NCI-H1092 treated with DMSO at 0.1 percent for 48 hours (cell line): ENCODE data around the gene ERGIC1.
A peak's percentile ranks its signal among the peaks of the same experiment; 100 is the strongest.

Experiments used
- DNase-seq: peaks from one replicate; lab custom pipeline; 2025; lab: John Stamatoyannopoulos, UW

Gene ERGIC1

GRCh38 chr5:172921906-172922305 is 87.9 kb downstream of the ERGIC1 start:
- no peak for DNase-seq

- DNase-seq, result no peak
These were observed 89.5 kb downstream of the ERGIC1 start for GRCh38 chr5:172923539-172923938.

GRCh38 chr5:172925336-172925948 is 91.4 kb downstream of the ERGIC1 start:
- no peak for DNase-seq

GRCh38 chr5:172926008-172926523 is 92.0 kb downstream of the ERGIC1 start:
- no peak for DNase-seq

GRCh38 chr5:172926796-172927195 is 92.7 kb downstream of the ERGIC1 start:
- no peak for DNase-seq

GRCh38 chr5:172929371-172929838 is 95.4 kb downstream of the ERGIC1 start:
- no peak for DNase-seq

- DNase-seq, result no peak
These were observed 97.0 kb downstream of the ERGIC1 start for GRCh38 chr5:172931001-172931536.

- DNase-seq, result peak; percentile 10
These were observed 98.4 kb downstream of the ERGIC1 start for GRCh38 chr5:172932313-172933017.

GRCh38 chr5:172933238-172933637 is 99.2 kb downstream of the ERGIC1 start:
- DNase-seq, result no peak

- no peak for DNase-seq
These were observed 101.0 kb downstream of the ERGIC1 start for GRCh38 chr5:172935096-172935495.

- DNase-seq, result no peak
These were observed 102.3 kb downstream of the ERGIC1 start for GRCh38 chr5:172936401-172936800.

GRCh38 chr5:172939071-172939470 is 105.0 kb downstream of the ERGIC1 start:
- no peak for DNase-seq

- peak; percentile 12 for DNase-seq
These were observed 105.7 kb downstream of the ERGIC1 start for GRCh38 chr5:172939611-172940267.

- DNase-seq, result no peak
These were observed 106.4 kb downstream of the ERGIC1 start for GRCh38 chr5:172940268-172941066.

GRCh38 chr5:172941067-172941516 is 107.0 kb downstream of the ERGIC1 start:
- DNase-seq, result peak; percentile 2

GRCh38 chr5:172942556-172942955 is 108.5 kb downstream of the ERGIC1 start:
- no peak for DNase-seq

GRCh38 chr5:172943283-172943841 is 109.3 kb downstream of the ERGIC1 start:
- DNase-seq, result no peak

GRCh38 chr5:172943906-172944305 is 109.9 kb downstream of the ERGIC1 start:
- DNase-seq, result no peak

GRCh38 chr5:172944741-172945140 is 110.7 kb downstream of the ERGIC1 start:
- no peak for DNase-seq

GRCh38 chr5:172945151-172945550 is 111.1 kb downstream of the ERGIC1 start:
- no peak for DNase-seq

- no peak for DNase-seq
These were observed 112.1 kb downstream of the ERGIC1 start for GRCh38 chr5:172946146-172946545.
